ENCODE results near the gene SHC4. TPM values are rescaled to one million over a fixed set of nuclear protein-coding genes. Genes with fewer than 3 reads are reported as not detected.

SHC4 gene
- total RNA-seq, 1 donor from 2014 or later: 4.5 TPM

DNA sequence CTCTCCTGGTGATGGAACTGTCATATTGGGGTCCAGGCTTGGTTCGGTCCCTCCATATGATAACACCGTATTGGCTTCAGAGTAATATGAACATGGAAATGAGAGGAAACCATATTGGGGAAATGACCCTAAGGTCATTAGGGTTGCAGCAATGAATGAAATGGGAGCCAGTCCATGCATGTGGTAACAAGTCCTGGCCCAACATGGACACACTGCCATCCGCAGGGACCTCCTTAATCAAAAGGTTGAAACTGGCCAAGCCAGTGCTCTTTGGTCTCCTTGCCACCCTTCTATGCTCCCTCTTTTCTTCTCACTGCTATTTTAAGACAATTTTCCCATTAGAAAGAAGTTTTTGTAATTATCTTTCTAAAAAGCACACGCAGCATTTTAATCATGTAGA is 8.3 kb downstream of the SHC4 start:
- no peak overlapping the region for H3K27ac Mint-ChIP-seq
- no peak for DNase-seq (ENCODE audit: extremely low spot score, unreplicated experiment)
- H3K4me1 Mint-ChIP-seq (ENCODE audit: unreplicated experiment): no peaks in the 10 kb centered on the region
- H3K9me3 Mint-ChIP-seq: peaks cover 9% of the 10 kb centered on the region
- peaks cover 3% of the 10 kb centered on the region for H3K36me3 Mint-ChIP-seq
- TF ChIP-seq, protein P1, sequence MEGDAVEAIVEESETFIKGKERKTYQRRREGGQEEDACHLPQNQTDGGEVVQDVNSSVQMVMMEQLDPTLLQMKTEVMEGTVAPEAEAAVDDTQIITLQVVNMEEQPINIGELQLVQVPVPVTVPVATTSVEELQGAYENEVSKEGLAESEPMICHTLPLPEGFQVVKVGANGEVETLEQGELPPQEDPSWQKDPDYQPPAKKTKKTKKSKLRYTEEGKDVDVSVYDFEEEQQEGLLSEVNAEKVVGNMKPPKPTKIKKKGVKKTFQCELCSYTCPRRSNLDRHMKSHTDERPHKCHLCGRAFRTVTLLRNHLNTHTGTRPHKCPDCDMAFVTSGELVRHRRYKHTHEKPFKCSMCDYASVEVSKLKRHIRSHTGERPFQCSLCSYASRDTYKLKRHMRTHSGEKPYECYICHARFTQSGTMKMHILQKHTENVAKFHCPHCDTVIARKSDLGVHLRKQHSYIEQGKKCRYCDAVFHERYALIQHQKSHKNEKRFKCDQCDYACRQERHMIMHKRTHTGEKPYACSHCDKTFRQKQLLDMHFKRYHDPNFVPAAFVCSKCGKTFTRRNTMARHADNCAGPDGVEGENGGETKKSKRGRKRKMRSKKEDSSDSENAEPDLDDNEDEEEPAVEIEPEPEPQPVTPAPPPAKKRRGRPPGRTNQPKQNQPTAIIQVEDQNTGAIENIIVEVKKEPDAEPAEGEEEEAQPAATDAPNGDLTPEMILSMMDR (conservative IDR thresholded peaks at IDR 0.05): no peak
- no peak overlapping the region for H3K4me3 Mint-ChIP-seq
- H3K27me3 Mint-ChIP-seq: peaks cover 20% of the 10 kb centered on the region

DNA sequence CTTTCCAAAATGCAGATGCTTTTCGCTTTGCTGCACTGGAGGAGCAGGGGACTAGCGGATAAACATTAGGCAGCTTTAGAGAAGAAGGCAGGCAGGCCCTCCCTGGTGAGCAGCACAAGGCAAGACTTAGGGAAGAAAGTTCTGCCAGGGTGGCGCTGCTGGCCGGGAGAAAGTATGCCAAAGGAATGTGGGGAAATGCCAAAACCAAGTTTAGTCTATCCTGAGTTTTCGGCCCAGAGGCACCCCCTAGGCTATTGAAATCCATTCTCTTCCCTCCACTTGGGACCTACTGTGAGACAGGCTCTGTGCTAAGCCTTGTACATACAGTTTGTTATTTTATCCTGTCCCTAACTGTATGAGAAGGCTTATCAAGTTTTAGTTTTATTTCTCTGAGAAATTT is 9.2 kb downstream of the SHC4 start:
- Mint-ChIP-seq H3K9me3 (peaks cover 9% of the 10 kb centered on the region), H3K4me1 (ENCODE audit: unreplicated experiment) (no peaks in the 10 kb centered on the region), H3K27ac (no peak overlapping the region), H3K36me3 (peaks cover 3% of the 10 kb centered on the region), H3K27me3 (peaks cover 20% of the 10 kb centered on the region), H3K4me3 (no peak overlapping the region)
- TF ChIP-seq, protein P1 (conservative IDR thresholded peaks at IDR 0.05): no peak
- no peak for DNase-seq (ENCODE audit: extremely low spot score, unreplicated experiment)

DNA sequence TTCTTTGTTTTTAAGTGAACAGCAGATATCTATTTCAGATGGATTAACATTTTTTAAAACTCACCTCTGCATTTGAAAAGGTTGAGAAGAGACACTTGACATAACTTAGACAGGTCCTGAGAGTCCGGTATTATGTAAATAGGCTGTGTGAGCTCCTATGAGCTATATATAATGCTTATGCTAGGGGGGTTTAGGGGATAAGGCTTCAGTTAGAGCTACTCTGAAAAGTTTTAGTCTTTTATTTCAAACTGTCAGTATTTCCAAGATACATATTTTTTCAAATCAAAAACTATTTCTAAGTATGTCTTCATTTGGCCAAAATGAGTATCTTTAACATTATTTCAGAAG is 16.9 kb downstream of the SHC4 start:
- TF ChIP-seq, protein P1 (conservative IDR thresholded peaks at IDR 0.05): no peak
- no peak for DNase-seq (ENCODE audit: extremely low spot score, unreplicated experiment)
- Mint-ChIP-seq H3K27ac (no peak overlapping the region), H3K9me3 (no peaks in the 10 kb centered on the region), H3K27me3 (peaks cover 10% of the 10 kb centered on the region), H3K4me3 (no peak overlapping the region), H3K4me1 (ENCODE audit: unreplicated experiment) (peaks cover 3% of the 10 kb centered on the region), H3K36me3 (no peaks in the 10 kb centered on the region)

DNA sequence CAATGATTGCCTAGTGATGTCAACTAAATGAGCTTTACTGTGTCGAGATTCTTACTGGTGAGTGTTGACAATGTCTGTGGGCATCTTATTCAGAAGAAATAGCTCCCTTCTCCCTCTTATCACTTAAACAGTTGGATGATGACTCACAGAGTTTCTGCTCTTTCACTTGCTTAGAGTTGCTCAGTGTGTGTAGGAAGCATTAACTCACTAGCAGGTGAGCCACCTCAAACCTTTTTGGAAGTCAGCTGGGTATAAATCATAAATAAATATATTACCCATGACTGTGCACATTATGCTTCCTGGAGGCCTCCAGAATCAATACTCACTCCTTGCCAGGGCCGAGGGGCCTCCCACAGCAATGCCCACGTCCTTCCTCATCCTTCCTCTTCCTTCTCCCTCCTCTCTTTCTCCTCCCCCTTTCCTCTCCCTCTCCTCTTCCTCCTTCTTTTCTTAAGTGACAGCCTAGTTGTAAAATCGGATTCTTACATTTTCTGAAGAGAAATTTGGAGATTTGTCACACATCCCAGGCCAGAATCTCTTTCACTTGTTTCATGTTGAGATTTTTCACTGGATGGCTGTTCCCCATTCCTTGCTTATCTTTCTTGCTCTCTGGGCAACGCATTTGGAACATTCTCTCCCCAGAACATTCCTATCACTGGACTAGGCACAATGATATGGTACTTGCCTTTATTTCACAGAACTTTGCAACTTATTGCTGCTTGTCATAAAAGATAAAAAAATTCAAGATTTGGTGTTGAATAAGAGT is 17.5 kb downstream of the SHC4 start:
- Mint-ChIP-seq H3K27ac (no peak overlapping the region), H3K4me3 (no peak overlapping the region), H3K4me1 (ENCODE audit: unreplicated experiment) (peaks cover 3% of the 10 kb centered on the region), H3K36me3 (no peaks in the 10 kb centered on the region), H3K27me3 (peaks cover 5% of the 10 kb centered on the region), H3K9me3 (no peaks in the 10 kb centered on the region)
- no peak for DNase-seq (ENCODE audit: extremely low spot score, unreplicated experiment)
- TF ChIP-seq, protein P1 (conservative IDR thresholded peaks at IDR 0.05): no peak

DNA sequence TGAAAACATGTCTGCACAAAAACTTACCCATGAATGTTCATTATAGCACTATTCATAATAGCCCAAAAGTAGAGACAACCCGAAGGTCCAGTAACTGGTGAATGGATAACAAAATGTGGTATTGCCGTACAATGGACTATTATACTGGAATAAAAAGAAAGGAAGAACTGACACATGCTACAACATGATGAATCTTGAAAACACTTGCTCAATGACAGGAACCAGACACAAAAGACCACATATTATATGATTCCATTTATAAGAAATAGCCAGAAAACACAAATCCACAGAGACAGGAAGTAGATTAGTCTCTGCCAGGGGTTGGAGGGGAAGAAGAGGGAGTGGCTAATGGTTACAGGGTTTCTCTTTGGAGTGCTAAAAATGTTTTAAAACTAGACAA is 18.3 kb downstream of the SHC4 start:
- TF ChIP-seq, protein P1 (conservative IDR thresholded peaks at IDR 0.05): no peak
- Mint-ChIP-seq H3K4me1 (ENCODE audit: unreplicated experiment) (peaks cover 3% of the 10 kb centered on the region), H3K9me3 (no peaks in the 10 kb centered on the region), H3K4me3 (no peak overlapping the region), H3K27ac (no peak overlapping the region), H3K36me3 (no peaks in the 10 kb centered on the region), H3K27me3 (no peaks in the 10 kb centered on the region)
- DNase-seq (ENCODE audit: extremely low spot score, unreplicated experiment): no peak
